Measurements from ENCODE around the gene EME2. TPM values are rescaled to one million over a fixed set of nuclear protein-coding genes. Genes with fewer than 3 reads are reported as not detected.

EME2 gene
- total RNA-seq, 4 donors from 2014 or later = 2.3 to 13.8 (median 5.2) TPM

- no peak for TF ChIP-seq CTCF (IDR thresholded peaks at IDR 0.05; ENCODE audit: low read depth)
These were observed 3.0 kb upstream of the EME2 start for GRCh38 chr16:1769402-1770300.

GRCh38 chr16:1770328-1771187 is 2.1 kb upstream of the EME2 start:
- no peak for TF ChIP-seq CTCF (IDR thresholded peaks at IDR 0.05; ENCODE audit: low read depth)

- TF ChIP-seq CTCF (IDR thresholded peaks at IDR 0.05; ENCODE audit: low read depth) = no peak
These were observed 1.3 kb upstream of the EME2 start, which contains the start of gene NME3 for GRCh38 chr16:1771188-1771863. TSS of gene NME3 (minus strand) at chr16:1771543. CDS start at chr16:1771534, 9 bp downstream.

- TF ChIP-seq CTCF (IDR thresholded peaks at IDR 0.05; ENCODE audit: low read depth) = no peak
These were observed 697 bp upstream of the EME2 start for GRCh38 chr16:1771864-1772361.

- TF ChIP-seq CTCF (IDR thresholded peaks at IDR 0.05; ENCODE audit: low read depth) = no peak
These were observed 495 bp downstream of the EME2 start, which contains the start of gene MRPS34 for GRCh38 chr16:1772908-1773702. TSS of gene MRPS34 (minus strand) at chr16:1773134. CDS start at chr16:1773119, 15 bp downstream.

- TF ChIP-seq CTCF (IDR thresholded peaks at IDR 0.05; ENCODE audit: low read depth) = no peak
These were observed 1.3 kb downstream of the EME2 start for GRCh38 chr16:1773703-1774447.
